ENCODE data around the gene ASGR1.

DNA sequence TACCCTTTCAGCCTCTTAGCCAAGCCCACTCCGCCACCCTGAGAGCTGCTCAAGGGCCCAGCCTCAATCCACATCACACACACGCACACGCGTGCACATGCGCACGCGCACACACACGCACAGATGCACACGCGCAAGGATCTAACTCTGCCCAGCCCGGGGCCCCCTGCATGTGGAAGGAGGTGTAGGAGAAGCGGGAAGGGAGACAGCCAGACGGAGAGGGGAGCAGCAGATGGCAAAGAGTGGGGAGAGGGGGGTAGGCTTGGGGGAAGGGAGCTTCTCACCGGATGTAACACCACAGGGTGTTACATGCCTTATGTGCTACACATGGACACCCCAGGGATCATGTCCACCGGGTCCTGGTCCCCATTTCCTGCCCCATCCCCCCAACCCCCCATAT lies 25.2 kb upstream of the ASGR1 start:
- no peak for TF ChIP-seq POLR2A (IDR thresholded peaks at IDR 0.05)
- no peak for TF ChIP-seq CTCF (IDR thresholded peaks at IDR 0.05)
